Kidney epithelial cell (primary cell): Measurements from ENCODE around the gene ATP11C. TPM values are rescaled to one million over a fixed set of nuclear protein-coding genes. Genes with fewer than 3 reads are reported as not detected.

ENCODE experiments used
- DNase-seq: peaks from one replicate; pipeline ENCODE4 v3.0.0-alpha.2; 2010; ENCODE audit warnings: low read depth
- H3K27me3 ChIP-seq: 2 replicates; pipeline ENCODE4 v1.6.0; 2011; ENCODE audit warnings: low read length; ENCODE audit not compliant: control insufficient read depth, insufficient read depth
- H3K36me3 ChIP-seq: 2 replicates; pipeline ENCODE4 v1.5.1; 2011; ENCODE audit warnings: low read length; ENCODE audit not compliant: control insufficient read depth, insufficient read depth
- H3K4me3 ChIP-seq: 2 replicates; pipeline ENCODE4 v1.5.1; 2011; ENCODE audit warnings: low read depth, mild to moderate bottlenecking, control low read depth, low read length
- CTCF ChIP-seq: IDR thresholded peaks from 2 replicates; pipeline ENCODE4 v1.5.1; 2011; ENCODE audit warnings: mild to moderate bottlenecking, moderate library complexity, low read length, control low read depth, inconsistent platforms; ENCODE audit not compliant: insufficient read depth, poor library complexity, severe bottlenecking
- total RNA-seq: library from RNA; depleted of rRNA; stranded (reverse); fragments of >200 nt; gene quantifications from 2 replicates; pipeline ENCODE4 v1.2.3, GENCODE V29; 2015

The ATP11C gene
- total RNA-seq, 1 donor from 2014 or later = 32.4 TPM

- TF ChIP-seq CTCF = no peak
- no peak for DNase-seq
- no peak overlapping the region for H3K4me3 ChIP-seq
- no peaks in the 10 kb centered on the region for H3K27me3 ChIP-seq
- no peaks in the 10 kb centered on the region for H3K36me3 ChIP-seq
Measured at GRCh38 chrX:139903210-139903609, 29.6 kb downstream of the ATP11C start.

GRCh38 chrX:139902559-139902958 lies 30.3 kb downstream of the ATP11C start:
- Histone ChIP-seq H3K27me3 (no peaks in the 10 kb centered on the region), H3K36me3 (no peaks in the 10 kb centered on the region), H3K4me3 (no peak overlapping the region)
- no peak for DNase-seq
- TF ChIP-seq CTCF = no peak

GRCh38 chrX:139898334-139898733 lies 34.5 kb downstream of the ATP11C start:
- no peak overlapping the region for H3K4me3 ChIP-seq
- no peak for DNase-seq

GRCh38 chrX:139892512-139892911 lies 40.3 kb downstream of the ATP11C start:
- Histone ChIP-seq H3K4me3 (no peak overlapping the region), H3K36me3 (no peaks in the 10 kb centered on the region), H3K27me3 (no peaks in the 10 kb centered on the region)
- no peak for TF ChIP-seq CTCF
- no peak for DNase-seq

More at GRCh38 chrX:139898334-139898733, 34.5 kb downstream of the ATP11C start:
- H3K27me3 ChIP-seq = no peaks in the 10 kb centered on the region
- H3K36me3 ChIP-seq = no peaks in the 10 kb centered on the region
- no peak for TF ChIP-seq CTCF

- no peaks in the 10 kb centered on the region for H3K27me3 ChIP-seq
- DNase-seq = peak; percentile 26
- TF ChIP-seq CTCF = no peak
- H3K4me3 ChIP-seq = no peak overlapping the region
- H3K36me3 ChIP-seq = no peaks in the 10 kb centered on the region
Measured at GRCh38 chrX:139890991-139891700, 41.7 kb downstream of the ATP11C start.

DNA sequence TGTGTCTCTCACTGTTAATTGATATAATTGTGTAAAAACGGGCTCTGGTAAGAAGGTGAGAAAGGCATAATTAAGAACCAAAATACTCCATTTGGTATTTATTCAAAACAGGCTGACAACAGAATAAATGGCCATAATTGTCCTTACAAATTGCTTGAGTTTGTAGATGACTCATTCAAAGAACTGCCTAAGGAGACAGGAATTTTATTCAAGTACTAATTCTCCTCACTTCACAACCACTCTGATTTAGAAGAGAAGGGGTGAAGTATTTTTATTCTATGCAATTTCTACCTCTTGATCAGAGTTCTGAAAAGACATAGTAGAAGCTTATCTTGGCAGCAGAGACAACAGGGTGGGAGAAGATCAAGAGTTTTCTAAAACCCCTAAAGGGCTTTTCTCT lies 43.1 kb downstream of the ATP11C start:
- H3K4me3 ChIP-seq = no peak overlapping the region
- no peak for TF ChIP-seq CTCF
- H3K36me3 ChIP-seq = no peaks in the 10 kb centered on the region
- H3K27me3 ChIP-seq = no peaks in the 10 kb centered on the region
- DNase-seq = peak; percentile 10
